AG04449 (cell line): ENCODE data around the gene STMN1.
"Not testable (repeated sequence)": the region's sequence is repeated elsewhere in the genome, so short reads cannot be mapped to it uniquely, and the experiment has no call there.

ENCODE experiments used
- CTCF ChIA-PET: fragments of 350-600 bp; formaldehyde crosslinking; extraction: SDS; loops from one replicate; lab custom pipeline; 2021; ENCODE audit warnings: antibody characterized with exemption; lab: Yijun Ruan, JAX
- POLR2A ChIA-PET: fragments of 400-600, 350-600 bp; formaldehyde crosslinking; extraction: SDS; loops from one replicate; lab custom pipeline; 2020; ENCODE audit warnings: antibody characterized with exemption, inconsistent platforms; lab: Yijun Ruan, JAX
- DNase-seq: peaks from one replicate; pipeline ENCODE4 v3.0.0-alpha.2; 2010; ENCODE audit warnings: low read depth, low spot score
- H3K4me3 ChIP-seq: 2 replicates; pipeline ENCODE4 v1.5.1; 2011; ENCODE audit warnings: low read depth, mild to moderate bottlenecking, control low read depth, low read length
- CTCF ChIP-seq: IDR thresholded peaks from one replicate; pipeline ENCODE4 v1.5.1; 2011; ENCODE audit warnings: mild to moderate bottlenecking, moderate library complexity, low read length, control low read depth, inconsistent platforms; ENCODE audit not compliant: insufficient read depth; ENCODE audit errors: missing control alignments

Gene STMN1

GRCh38 chr1:25945761-25946160, 39.5 kb upstream of the STMN1 start:
- H3K4me3 ChIP-seq, result no peak overlapping the region
- ChIA-PET POLR2A (no interaction called here), CTCF (interaction anchor here (1.3 kb wide), 1 partner anchor 15 kb away, joined by 3 read pairs; no protein-coding TSS in a partner anchor)
- TF ChIP-seq CTCF, result no peak
- no peak for DNase-seq

- DNase-seq, result no peak
- POLR2A ChIA-PET, result no interaction called here
- TF ChIP-seq CTCF, result no peak
- H3K4me3 ChIP-seq, result no peak overlapping the region
- CTCF ChIA-PET, result interaction anchor here (1.3 kb wide), 1 partner anchor 14 kb away, joined by 3 read pairs; no protein-coding TSS in a partner anchor
Measured at GRCh38 chr1:25944986-25945385, 38.8 kb upstream of the STMN1 start.

GRCh38 chr1:25943511-25943910, 37.3 kb upstream of the STMN1 start:
- H3K4me3 ChIP-seq, DNase-seq, POLR2A ChIA-PET: not testable (repeated sequence)

GRCh38 chr1:25936947-25937346, 30.7 kb upstream of the STMN1 start:
- ChIA-PET CTCF (interaction anchor here (1.0 kb wide), 1 partner anchor 18 kb away, joined by 3 read pairs; no protein-coding TSS in a partner anchor), POLR2A (no interaction called here)
- no peak for TF ChIP-seq CTCF
- no peak overlapping the region for H3K4me3 ChIP-seq
- DNase-seq, result no peak

More at GRCh38 chr1:25943511-25943910, 37.3 kb upstream of the STMN1 start:
- CTCF ChIA-PET, result not testable (repeated sequence)

- DNase-seq, result no peak
- CTCF ChIA-PET, result interaction anchor here (0.9 to 2.4 kb wide), 3 partner anchors 16 to 65 kb away, joined by 3 to 7 read pairs (median 3); no protein-coding TSS in a partner anchor
- no peak for TF ChIP-seq CTCF
- POLR2A ChIA-PET, result no interaction called here
- no peak overlapping the region for H3K4me3 ChIP-seq
Measured at GRCh38 chr1:25933479-25934365, 27.5 kb upstream of the STMN1 start.

- DNase-seq, H3K4me3 ChIP-seq: not testable (repeated sequence)
- ChIA-PET POLR2A (interaction anchor here (1.0 kb wide), 1 partner anchor 40 kb away, joined by 3 read pairs; no protein-coding TSS in a partner anchor), CTCF (interaction anchor here (2.2 to 2.4 kb wide), 2 partner anchors 11 to 37 kb away, joined by 7 read pairs; no protein-coding TSS in a partner anchor)
Measured at GRCh38 chr1:25932811-25933400, 26.7 kb upstream of the STMN1 start.

- ChIA-PET CTCF (interaction anchor here (2.2 to 2.4 kb wide), 2 partner anchors 10 to 37 kb away, joined by 7 read pairs; no protein-coding TSS in a partner anchor), POLR2A (interaction anchor here (1.0 kb wide), 1 partner anchor 39 kb away, joined by 3 read pairs; no protein-coding TSS in a partner anchor)
- no peak overlapping the region for H3K4me3 ChIP-seq
- no peak for TF ChIP-seq CTCF
- DNase-seq, result no peak
Measured at GRCh38 chr1:25932321-25932720, 26.1 kb upstream of the STMN1 start.
